ENCODE results near the gene GMDS.

GMDS gene

GRCh38 chr6:2221726-2222274 is 23.6 kb downstream of the GMDS start:
- TF ChIP-seq SNAI2 (CRISPR knock-in tag; IDR thresholded peaks at IDR 0.05) (no peak), ISL1 (CRISPR knock-in tag; IDR thresholded peaks at IDR 0.05) (no peak), ESRRG (CRISPR knock-in tag; IDR thresholded peaks at IDR 0.05) (no peak), CSDC2 (CRISPR knock-in tag; IDR thresholded peaks at IDR 0.05) (no peak), PPARA (CRISPR knock-in tag; IDR thresholded peaks at IDR 0.05; ENCODE audit: borderline replicate concordance) (no peak), ZNF70 (CRISPR knock-in tag; IDR thresholded peaks at IDR 0.05) (no peak), TSHZ2 (CRISPR knock-in tag; IDR thresholded peaks at IDR 0.05) (no peak), OSR1 (CRISPR knock-in tag; IDR thresholded peaks at IDR 0.05) (no peak), ARNTL (CRISPR knock-in tag; IDR thresholded peaks at IDR 0.05; ENCODE audit: borderline replicate concordance, low read depth) (no peak), POU6F1 (CRISPR knock-in tag; IDR thresholded peaks at IDR 0.05; ENCODE audit: borderline replicate concordance, low read depth) (no peak), ZC3H10 (CRISPR knock-in tag; IDR thresholded peaks at IDR 0.05) (no peak), ZFP3 (CRISPR knock-in tag; IDR thresholded peaks at IDR 0.05) (no peak), TOX (CRISPR knock-in tag; IDR thresholded peaks at IDR 0.05; ENCODE audit: borderline replicate concordance) (no peak), ZNF8 (CRISPR knock-in tag; IDR thresholded peaks at IDR 0.05) (no peak), ZNF565 (CRISPR knock-in tag; conservative IDR thresholded peaks at IDR 0.05; ENCODE audit: low read depth) (no peak)
- TF ChIP-seq, protein P1, sequence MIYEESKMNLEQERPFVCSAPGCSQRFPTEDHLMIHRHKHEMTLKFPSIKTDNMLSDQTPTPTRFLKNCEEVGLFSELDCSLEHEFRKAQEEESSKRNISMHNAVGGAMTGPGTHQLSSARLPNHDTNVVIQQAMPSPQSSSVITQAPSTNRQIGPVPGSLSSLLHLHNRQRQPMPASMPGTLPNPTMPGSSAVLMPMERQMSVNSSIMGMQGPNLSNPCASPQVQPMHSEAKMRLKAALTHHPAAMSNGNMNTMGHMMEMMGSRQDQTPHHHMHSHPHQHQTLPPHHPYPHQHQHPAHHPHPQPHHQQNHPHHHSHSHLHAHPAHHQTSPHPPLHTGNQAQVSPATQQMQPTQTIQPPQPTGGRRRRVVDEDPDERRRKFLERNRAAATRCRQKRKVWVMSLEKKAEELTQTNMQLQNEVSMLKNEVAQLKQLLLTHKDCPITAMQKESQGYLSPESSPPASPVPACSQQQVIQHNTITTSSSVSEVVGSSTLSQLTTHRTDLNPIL (CRISPR knock-in tag; IDR thresholded peaks at IDR 0.05; ENCODE audit: low read depth), result no peak
- no peak for ATAC-seq

DNA sequence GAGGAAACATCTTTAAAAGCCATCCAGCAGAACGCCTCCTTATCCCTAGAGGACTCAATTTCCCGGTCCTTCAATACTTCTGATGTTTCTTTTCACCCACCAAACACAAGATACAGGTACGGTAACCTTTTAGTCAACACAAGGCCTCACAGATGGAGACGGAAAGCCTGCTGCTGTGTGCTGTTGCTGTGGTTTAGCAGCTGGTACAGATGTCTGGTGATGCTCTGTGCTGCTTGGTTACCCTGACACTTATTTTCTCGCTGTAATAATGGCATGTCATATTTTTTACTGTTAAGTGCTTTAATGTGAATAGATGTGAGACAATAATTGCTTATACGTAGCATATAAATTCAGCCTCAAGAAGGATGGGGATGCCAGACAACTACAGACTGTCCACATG is 25.3 kb downstream of the GMDS start:
- TF ChIP-seq GLIS3 (CRISPR knock-in tag; IDR thresholded peaks at IDR 0.05) (no peak), ESRRG (CRISPR knock-in tag; IDR thresholded peaks at IDR 0.05) (no peak), ZNF70 (CRISPR knock-in tag; IDR thresholded peaks at IDR 0.05) (no peak), ZNF565 (CRISPR knock-in tag; conservative IDR thresholded peaks at IDR 0.05; ENCODE audit: low read depth) (no peak), ISL1 (CRISPR knock-in tag; IDR thresholded peaks at IDR 0.05) (no peak), TSHZ2 (CRISPR knock-in tag; IDR thresholded peaks at IDR 0.05) (no peak), ZNF8 (CRISPR knock-in tag; IDR thresholded peaks at IDR 0.05) (no peak), BACH2 (CRISPR knock-in tag; IDR thresholded peaks at IDR 0.05; ENCODE audit: borderline replicate concordance) (no peak), RARB (CRISPR knock-in tag; IDR thresholded peaks at IDR 0.05) (no peak), TOX (CRISPR knock-in tag; IDR thresholded peaks at IDR 0.05; ENCODE audit: borderline replicate concordance) (no peak), ZFP30 (CRISPR knock-in tag; IDR thresholded peaks at IDR 0.05) (no peak), PPARA (CRISPR knock-in tag; IDR thresholded peaks at IDR 0.05; ENCODE audit: borderline replicate concordance) (no peak), ARNTL (CRISPR knock-in tag; IDR thresholded peaks at IDR 0.05; ENCODE audit: borderline replicate concordance, low read depth) (no peak), SNAI2 (CRISPR knock-in tag; IDR thresholded peaks at IDR 0.05) (no peak), OSR1 (CRISPR knock-in tag; IDR thresholded peaks at IDR 0.05) (no peak)
- TF ChIP-seq, protein P2, sequence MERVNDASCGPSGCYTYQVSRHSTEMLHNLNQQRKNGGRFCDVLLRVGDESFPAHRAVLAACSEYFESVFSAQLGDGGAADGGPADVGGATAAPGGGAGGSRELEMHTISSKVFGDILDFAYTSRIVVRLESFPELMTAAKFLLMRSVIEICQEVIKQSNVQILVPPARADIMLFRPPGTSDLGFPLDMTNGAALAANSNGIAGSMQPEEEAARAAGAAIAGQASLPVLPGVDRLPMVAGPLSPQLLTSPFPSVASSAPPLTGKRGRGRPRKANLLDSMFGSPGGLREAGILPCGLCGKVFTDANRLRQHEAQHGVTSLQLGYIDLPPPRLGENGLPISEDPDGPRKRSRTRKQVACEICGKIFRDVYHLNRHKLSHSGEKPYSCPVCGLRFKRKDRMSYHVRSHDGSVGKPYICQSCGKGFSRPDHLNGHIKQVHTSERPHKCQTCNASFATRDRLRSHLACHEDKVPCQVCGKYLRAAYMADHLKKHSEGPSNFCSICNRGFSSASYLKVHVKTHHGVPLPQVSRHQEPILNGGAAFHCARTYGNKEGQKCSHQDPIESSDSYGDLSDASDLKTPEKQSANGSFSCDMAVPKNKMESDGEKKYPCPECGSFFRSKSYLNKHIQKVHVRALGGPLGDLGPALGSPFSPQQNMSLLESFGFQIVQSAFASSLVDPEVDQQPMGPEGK (CRISPR knock-in tag; IDR thresholded peaks at IDR 0.05; ENCODE audit: borderline replicate concordance), result no peak
- TF ChIP-seq, protein P3, sequence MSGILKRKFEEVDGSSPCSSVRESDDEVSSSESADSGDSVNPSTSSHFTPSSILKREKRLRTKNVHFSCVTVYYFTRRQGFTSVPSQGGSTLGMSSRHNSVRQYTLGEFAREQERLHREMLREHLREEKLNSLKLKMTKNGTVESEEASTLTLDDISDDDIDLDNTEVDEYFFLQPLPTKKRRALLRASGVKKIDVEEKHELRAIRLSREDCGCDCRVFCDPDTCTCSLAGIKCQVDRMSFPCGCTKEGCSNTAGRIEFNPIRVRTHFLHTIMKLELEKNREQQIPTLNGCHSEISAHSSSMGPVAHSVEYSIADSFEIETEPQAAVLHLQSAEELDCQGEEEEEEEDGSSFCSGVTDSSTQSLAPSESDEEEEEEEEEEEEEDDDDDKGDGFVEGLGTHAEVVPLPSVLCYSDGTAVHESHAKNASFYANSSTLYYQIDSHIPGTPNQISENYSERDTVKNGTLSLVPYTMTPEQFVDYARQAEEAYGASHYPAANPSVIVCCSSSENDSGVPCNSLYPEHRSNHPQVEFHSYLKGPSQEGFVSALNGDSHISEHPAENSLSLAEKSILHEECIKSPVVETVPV (CRISPR knock-in tag; IDR thresholded peaks at IDR 0.05), result no peak
- ATAC-seq, result no peak

Measured in SK-N-SH treated with all-trans-retinoic acid at 6 μM for 48 hours (cell line).